ENCODE data around the gene SPHK2. TPM values are rescaled to one million over a fixed set of nuclear protein-coding genes. Genes with fewer than 3 reads are reported as not detected.
A peak's percentile ranks its signal among the peaks of the same experiment; 100 is the strongest.

SPHK2 gene
- total and polyA plus RNA-seq, 12 donors = 4.3 to 29.9 (median 16.8) TPM

DNA sequence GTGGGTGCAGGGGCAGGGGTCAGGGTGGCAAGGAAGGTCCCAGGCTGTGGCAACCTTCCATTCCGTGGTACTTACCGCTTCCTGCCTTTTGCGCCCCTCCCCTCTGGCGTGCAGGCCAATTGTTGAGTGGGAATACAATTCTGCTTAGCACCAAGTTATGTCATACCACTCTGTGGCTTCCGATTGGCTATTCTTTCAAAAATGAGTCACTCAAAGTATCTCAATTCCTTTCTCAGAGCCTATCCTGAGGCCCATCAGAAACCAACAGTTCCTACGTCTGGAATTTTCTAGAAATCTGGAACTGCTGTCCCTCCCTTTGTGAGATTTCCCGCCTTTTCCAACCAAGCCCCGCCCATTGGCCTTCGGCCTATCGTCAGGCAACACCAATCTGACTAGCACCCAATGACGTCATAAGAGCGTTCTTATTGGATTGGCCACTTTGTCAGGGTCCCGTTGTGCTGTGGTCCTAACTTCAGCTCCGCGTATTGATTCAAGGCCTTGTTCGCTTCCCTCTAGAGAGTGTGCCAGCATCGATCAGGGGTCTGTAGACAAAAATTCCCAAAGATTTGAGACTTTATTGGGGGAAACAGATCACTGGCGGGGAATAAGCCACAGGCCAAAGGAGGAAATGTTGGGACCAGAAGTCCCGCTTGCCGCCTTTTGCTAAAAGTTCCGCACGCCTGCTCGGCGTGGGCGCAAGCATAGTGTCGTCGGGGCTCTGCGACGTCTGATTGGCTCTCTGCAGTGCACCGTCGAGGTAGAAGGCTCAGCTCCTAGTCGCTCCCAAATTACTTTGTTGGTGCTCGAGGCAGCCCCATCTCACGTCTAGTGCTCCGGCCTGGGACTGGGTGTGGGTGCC is 41.8 kb downstream of the SPHK2 start:
- intact Hi-C loops (cut with DNase I) = no loop called here
- TF ChIP-seq, protein P1, sequence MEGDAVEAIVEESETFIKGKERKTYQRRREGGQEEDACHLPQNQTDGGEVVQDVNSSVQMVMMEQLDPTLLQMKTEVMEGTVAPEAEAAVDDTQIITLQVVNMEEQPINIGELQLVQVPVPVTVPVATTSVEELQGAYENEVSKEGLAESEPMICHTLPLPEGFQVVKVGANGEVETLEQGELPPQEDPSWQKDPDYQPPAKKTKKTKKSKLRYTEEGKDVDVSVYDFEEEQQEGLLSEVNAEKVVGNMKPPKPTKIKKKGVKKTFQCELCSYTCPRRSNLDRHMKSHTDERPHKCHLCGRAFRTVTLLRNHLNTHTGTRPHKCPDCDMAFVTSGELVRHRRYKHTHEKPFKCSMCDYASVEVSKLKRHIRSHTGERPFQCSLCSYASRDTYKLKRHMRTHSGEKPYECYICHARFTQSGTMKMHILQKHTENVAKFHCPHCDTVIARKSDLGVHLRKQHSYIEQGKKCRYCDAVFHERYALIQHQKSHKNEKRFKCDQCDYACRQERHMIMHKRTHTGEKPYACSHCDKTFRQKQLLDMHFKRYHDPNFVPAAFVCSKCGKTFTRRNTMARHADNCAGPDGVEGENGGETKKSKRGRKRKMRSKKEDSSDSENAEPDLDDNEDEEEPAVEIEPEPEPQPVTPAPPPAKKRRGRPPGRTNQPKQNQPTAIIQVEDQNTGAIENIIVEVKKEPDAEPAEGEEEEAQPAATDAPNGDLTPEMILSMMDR (IDR thresholded peaks at IDR 0.05) = no peak
- no peak for TF ChIP-seq POLR2A (IDR thresholded peaks at IDR 0.05)
- Histone ChIP-seq H3K27me3 (no peaks in the 10 kb centered on the region), H3K9me3 (replicated peaks in 1 of 3) (no peaks in the 10 kb centered on the region), H3K4me1 (replicated peaks in 1 of 2) (peaks cover 0 to 9% of the 10 kb centered on the region in 2 donors), H3K36me3 (replicated peaks in 1 of 2) (no peaks in the 10 kb centered on the region), H3K4me3 (no peak overlapping the region), H3K27ac (peak overlapping the region in 2 of 5 donors; percentile 49 to 51)
- DNase-seq = peak; percentile 84 to 95 (median 89)
- WGBS, 4 donors = 52 to 54% (median 53%) methylated on average over 31 to 35 of the region's 35 CpGs

DNA sequence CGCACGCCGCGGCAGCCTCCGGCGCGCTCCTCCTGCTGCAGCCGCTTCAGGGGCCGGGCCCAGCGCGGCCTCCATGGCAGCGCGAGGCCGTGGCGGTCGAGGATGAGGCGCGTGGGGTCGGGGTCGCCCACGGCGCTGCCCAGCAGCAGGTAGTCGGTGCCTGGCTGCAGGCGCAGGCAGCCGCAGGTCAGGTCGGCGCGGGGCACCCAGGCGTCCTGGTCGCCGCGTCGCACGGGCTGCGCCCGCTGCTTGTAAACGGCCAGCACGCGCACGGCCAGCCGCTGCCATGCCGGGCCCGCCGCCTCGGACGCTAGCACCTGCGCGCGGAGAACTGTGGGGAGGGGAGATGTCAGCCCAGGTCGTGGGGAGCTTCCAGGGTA is 42.4 kb downstream of the SPHK2 start:
- H3K27ac ChIP-seq = no peak overlapping the region
- intact Hi-C loops (cut with DNase I) = no loop called here
- no peaks in the 10 kb centered on the region for H3K27me3 ChIP-seq
- no peak for DNase-seq
- peaks cover 0 to 9% of the 10 kb centered on the region in 2 donors for H3K4me1 ChIP-seq (replicated peaks in 1 of 2)
- no peaks in the 10 kb centered on the region for H3K9me3 ChIP-seq (replicated peaks in 1 of 3)
- no peaks in the 10 kb centered on the region for H3K36me3 ChIP-seq (replicated peaks in 1 of 2)
- TF ChIP-seq, protein P1 (IDR thresholded peaks at IDR 0.05) = no peak
- TF ChIP-seq POLR2A (IDR thresholded peaks at IDR 0.05) = no peak
- H3K4me3 ChIP-seq = no peak overlapping the region
- 86 to 92% (median 91%) methylated on average over 27 to 50 of the region's 50 CpGs; no CpG with 5 or more reads in 1 of the 4 donors for WGBS, 4 donors

GRCh38 chr19:48663667-48664066 is 44.4 kb downstream of the SPHK2 start:
- no peak overlapping the region for H3K27ac ChIP-seq
- WGBS, 4 donors = 86 to 97% (median 93%) methylated on average over 3 to 4 of the region's 4 CpGs
- no peak for DNase-seq

DNA sequence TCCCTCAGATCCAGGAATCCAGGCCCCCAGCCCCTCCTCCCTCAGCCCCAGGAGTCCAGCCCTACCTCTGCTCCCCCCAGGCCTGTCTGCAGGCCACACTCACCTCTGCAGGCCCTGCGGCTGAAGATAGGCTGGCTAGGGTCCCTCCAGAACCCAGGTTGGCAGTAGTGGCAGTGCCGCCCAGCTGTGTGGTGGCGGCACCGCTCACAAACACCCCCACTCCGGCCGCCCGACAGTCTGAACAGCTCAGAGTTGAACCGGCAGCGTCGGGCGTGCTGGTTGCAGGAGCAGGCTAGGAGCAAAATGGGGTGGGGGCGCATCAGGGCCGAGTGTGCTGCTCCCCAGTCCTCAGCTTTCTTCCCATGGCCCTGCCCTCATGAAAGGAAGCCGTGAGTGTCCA is 45.2 kb downstream of the SPHK2 start:
- no peak for DNase-seq
- H3K9me3 ChIP-seq (replicated peaks in 1 of 3) = no peaks in the 10 kb centered on the region
- intact Hi-C loops (cut with DNase I) = no loop called here
- H3K4me3 ChIP-seq = no peak overlapping the region
- no peaks in the 10 kb centered on the region for H3K36me3 ChIP-seq (replicated peaks in 1 of 2)
- H3K27me3 ChIP-seq = no peaks in the 10 kb centered on the region
- no peak overlapping the region for H3K27ac ChIP-seq
- TF ChIP-seq, protein P1 (IDR thresholded peaks at IDR 0.05) = no peak
- no peak for TF ChIP-seq POLR2A (IDR thresholded peaks at IDR 0.05)
- 86 to 93% (median 90%) methylated on average over 7 to 14 of the region's 14 CpGs for WGBS, 4 donors
- peaks cover 0 to 9% of the 10 kb centered on the region in 2 donors for H3K4me1 ChIP-seq (replicated peaks in 1 of 2)

More at GRCh38 chr19:48663667-48664066, 44.4 kb downstream of the SPHK2 start:
- H3K4me3 ChIP-seq = no peak overlapping the region
- intact Hi-C loops (cut with DNase I) = no loop called here
- H3K27me3 ChIP-seq = no peaks in the 10 kb centered on the region
- no peaks in the 10 kb centered on the region for H3K36me3 ChIP-seq (replicated peaks in 1 of 2)
- TF ChIP-seq, protein P1 (IDR thresholded peaks at IDR 0.05) = no peak
- no peak for TF ChIP-seq POLR2A (IDR thresholded peaks at IDR 0.05)
- peaks cover 0 to 9% of the 10 kb centered on the region in 2 donors for H3K4me1 ChIP-seq (replicated peaks in 1 of 2)
- no peaks in the 10 kb centered on the region for H3K9me3 ChIP-seq (replicated peaks in 1 of 3)

Data from adrenal gland (tissue), 12 donors.